ENCODE measurements around the gene LTBP3.
A peak's percentile ranks its signal among the peaks of the same experiment; 100 is the strongest.

Gene LTBP3

DNA sequence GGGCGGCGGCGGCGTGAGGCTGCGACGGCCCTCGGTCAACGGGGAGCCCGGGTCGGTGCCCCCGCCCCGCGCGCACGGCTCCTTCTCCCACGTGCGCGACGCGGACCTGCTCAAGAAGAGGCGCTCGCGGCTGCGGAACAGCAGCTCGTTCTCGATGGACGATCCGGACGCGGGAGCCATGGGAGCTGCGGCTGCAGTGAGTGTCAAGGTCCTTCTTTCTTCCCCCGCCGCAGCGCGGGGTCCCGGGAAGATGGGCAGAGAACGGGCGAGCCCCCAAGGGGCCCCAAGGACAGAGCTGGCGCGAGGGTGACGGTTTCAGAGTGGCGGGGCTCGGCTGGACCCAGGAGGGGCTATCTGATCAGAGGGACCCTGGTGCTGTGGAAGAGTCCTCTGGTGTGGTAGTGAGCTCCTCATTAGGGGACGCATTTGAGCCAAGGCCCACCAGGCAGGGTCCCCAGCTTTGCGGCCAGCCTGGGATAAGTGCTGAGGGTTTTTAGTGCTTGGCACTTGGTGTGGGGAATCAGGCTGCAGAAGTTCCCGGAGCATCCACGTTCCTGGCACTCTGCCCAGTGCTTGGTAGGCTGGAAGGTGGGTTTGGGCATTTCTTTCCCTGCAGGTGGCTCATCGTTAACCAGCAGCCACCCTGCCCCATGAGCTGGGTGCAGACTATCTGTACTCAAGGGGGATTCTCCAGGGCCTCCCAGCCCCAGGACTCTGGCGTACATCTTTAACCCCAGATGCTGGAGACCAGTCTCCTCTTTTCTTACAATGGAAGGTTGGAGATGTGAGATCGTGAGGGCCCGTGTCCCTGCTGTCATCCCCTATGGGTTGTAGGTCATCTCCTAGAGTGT lies 27.5 kb upstream of the LTBP3 start:
- DNase-seq, result peak; percentile 35

DNA sequence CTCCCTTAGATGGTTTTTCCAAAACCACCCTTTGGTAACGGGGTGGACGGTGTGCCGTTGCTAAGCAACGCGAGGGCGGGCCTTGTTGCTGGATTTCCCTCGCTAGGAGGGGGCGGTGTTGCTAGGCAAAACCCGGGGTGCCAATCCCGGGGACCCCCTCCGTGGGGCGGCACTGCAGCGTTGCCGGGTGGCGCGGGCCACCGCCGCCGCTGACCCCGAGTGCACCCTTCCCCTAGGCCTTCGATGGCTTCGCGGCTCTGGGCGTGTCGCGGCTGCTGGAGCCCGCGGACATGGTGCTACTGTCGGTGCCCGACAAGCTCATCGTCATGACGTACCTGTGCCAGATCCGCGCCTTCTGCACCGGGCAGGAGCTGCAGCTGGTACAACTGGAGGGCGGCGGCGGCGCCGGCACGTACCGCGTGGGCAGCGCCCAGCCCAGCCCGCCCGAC lies 26.6 kb upstream of the LTBP3 start:
- DNase-seq, result no peak

DNA sequence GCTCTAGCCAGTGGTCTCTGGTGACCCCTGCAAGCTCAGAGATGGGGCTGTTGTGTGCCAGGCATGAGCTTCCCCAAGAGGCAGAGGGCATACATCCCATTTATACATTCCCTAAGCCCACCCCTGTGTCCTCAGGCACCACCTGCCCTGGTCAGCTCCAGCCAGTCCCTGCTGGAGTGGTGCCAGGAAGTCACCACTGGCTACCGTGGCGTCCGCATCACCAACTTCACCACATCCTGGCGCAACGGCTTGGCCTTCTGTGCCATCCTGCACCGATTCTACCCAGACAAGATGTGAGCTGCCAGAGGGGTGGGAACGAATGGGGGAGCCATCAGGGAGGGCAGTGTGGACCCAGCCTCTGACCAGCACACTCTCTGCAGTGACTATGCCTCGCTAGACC lies 25.9 kb upstream of the LTBP3 start:
- DNase-seq, result no peak

DNA sequence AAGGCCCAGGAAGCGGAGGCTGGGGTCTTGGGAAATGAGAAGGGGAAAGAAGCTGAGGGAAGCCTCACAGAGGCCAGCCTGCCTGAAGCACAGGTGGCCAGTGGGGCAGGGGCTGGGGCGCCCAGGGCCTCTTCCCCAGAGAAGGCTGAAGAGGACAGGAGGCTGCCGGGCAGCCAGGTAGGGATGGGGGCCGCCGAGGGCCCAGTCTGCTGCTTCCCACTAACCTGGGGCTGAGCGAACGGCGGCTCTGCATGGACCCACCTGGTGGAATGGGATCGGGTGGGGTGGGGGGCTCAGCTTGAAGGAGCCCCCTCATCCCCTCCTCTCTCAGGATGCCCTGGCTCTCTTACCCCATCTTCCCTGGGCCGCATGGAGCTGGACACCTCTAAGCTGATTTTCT lies 25.4 kb upstream of the LTBP3 start:
- DNase-seq, result no peak

DNA sequence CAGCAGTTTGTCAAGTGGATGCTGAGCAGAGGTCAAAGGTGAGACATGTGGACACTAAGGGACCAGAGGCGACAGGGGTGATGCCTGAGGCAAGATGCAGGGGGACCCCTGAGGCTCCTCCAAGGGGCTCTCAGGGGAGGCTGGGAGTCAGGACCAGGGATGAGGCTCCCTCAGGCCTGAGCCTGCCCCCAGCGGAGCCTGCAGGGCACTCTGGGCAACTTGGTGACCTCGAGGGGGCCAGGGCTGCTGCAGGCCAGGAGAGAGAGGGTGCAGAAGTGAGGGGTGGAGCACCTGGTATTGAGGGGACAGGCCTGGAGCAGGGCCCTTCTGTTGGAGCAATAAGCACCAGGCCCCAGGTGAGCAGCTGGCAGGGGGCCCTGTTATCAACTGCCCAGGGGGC lies 23.8 kb upstream of the LTBP3 start:
- DNase-seq, result no peak

DNA sequence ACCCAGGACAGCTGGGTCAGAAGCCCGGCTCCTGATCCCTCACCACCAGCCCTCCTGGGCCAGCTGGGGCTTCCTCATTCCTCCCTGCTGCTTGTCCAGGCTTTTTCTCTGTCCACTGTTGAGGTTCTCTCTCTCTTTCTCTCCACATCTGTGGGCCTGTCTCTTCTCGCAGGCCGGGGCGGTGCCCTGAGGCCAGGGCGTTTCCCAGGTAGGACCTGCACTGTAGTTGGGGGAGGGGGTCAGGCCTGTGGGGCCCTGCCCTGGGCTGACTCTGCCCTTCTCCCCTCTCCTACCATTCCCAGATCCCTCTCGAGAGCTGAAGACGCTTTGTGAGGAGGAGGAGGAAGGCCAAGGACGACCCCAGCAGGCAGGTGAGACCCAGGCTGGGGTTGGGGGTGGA lies 22.6 kb upstream of the LTBP3 start:
- no peak for DNase-seq

DNA sequence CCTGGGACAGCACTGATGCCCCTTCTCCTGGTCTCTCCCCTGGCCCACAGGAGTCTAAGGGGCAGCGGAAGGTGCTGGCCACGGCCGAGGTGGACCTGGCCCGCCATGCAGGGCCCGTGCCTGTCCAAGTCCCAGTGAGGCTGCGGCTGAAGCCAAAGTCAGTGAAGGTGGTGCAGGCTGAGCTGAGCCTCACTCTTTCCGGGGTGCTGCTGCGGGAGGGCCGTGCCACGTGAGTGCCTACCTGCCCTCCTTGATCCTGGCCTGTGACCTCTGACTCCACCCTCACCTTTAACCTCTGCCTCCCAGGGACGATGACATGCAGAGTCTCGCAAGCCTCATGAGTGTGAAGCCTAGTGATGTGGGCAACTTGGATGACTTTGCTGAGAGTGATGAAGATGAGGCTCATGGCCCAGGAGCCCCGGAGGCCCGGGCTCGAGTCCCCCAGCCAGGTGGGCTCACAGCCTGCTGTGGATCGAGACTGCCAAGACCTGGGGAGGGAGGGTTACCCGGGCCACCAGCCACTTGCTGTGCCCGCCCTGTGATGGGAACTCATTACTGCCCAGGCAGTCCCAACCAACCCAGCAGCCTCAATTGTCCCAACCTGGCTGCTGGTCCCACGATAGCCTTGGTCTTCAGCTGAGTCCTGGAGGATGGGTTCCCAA lies 22.0 kb upstream of the LTBP3 start:
- no peak for DNase-seq

DNA sequence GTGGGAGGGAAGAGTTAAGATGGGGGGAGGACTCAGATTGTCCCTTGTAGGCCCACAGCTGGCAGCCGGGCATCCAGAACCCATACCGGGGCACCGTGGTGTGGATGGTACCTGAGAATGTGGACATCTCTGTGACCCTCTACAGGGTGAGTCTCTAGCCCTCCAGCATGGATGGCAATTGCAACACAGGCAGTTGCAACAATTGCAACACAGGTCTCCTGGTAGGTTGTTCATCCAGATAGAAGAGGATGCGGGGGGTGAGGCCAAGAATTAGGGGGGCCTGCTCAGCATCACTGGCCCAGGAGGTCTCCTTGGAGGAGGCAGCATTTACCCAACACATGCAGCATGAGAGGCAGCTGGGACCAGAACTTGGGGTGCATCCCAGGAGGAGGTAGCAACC lies 21.1 kb upstream of the LTBP3 start:
- no peak for DNase-seq

DNA sequence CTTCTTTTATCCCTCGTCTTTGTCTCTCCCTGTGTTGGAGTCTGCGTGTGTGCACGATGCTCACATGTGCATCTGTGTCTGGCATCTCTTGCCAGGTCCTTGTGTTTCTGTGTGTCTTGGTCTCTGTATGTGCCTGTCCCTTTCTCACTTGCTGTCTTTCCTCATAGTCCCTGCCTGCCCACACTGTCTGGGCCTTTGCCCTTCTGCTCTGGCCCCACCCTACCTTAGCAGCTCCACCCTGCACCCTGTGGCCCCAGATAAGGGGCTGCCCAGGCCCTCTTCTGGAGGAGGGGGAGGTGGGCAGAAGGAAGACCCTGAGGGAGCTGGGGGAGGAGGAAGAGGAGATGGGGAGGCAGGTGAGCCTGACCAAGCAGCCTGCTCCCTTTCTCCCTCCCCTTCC lies 20.5 kb upstream of the LTBP3 start:
- DNase-seq, result no peak

DNA sequence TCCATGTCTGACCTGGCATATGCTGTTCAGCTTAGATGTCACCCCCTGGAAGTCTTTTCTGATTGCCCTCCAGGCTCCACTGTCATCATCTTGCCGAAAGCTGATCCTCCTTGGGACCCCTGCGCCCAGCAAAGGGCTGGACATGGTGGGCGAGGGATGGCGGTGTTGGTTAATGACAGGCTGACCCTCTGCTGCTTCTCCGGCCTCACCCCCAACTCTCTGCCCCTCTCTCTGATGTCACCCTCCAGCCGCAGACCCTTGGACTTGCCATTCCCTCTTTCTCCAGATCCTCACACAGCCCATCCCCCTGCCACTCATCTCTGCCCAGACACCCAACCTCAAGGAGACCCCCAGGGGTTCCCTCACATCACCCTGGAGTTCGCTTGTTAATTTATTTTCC lies 20.0 kb upstream of the LTBP3 start:
- no peak for DNase-seq

DNA sequence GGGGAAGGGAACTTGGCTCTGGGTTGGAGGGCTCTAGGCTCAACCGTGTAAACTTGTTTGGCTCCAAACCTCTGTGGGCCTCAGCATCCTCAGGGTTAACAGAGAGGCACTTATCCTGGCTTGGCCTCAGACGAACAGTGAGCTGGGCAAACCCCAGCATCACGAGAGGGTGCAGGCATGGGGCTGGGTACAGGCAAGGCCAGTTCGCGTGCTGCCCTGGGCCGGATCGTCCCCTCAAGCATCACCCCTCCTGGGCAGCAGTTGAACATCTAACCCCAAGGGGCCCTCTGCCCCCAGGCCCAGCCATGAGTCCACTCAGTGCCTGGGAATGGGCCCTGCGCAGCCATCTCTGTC lies 19.6 kb upstream of the LTBP3 start:
- no peak for DNase-seq

DNA sequence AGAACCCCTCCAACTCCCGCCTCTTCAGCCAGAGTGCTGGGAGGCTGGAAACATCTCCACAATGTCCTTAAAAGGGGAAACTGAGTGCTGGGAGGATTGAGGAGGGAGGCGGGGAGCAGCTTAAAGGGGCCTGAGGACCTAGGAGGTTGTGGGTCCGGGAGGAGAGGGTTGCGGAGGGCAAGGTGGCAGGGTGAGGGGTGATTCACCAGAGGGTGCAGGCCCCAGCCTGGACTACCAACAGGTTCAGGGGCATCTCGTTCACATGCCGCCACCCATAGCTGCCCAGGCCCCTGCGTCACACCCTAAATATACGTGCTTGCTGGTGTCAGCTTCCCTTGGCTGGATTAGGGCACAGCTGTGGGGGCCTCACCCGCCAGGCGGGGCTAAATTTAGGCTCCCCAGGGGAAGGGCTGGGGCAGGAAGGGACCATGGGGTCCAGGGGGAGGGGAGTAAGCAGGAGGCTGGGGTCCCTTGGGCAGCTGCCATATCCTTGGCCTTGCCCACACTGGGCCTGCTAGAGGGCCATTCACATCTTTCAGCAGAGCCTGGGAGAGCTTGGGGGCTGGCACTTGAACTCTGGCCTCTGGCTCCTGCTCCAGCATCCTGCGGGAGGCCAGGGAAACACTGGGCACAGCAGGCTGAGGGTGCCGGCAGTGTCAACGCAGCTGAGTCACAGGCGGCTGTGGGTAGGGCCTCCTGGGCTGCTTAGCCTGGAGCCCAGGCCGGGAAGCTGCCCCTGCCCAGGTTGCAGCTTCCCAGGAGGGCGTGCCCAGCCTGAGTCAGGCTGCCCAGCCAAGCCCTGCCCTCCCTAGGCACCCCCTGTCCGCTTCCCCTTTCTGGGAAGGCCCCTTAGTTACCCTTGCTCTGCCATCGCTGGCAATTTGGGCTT lies 19.0 kb upstream of the LTBP3 start:
- no peak for DNase-seq

DNA sequence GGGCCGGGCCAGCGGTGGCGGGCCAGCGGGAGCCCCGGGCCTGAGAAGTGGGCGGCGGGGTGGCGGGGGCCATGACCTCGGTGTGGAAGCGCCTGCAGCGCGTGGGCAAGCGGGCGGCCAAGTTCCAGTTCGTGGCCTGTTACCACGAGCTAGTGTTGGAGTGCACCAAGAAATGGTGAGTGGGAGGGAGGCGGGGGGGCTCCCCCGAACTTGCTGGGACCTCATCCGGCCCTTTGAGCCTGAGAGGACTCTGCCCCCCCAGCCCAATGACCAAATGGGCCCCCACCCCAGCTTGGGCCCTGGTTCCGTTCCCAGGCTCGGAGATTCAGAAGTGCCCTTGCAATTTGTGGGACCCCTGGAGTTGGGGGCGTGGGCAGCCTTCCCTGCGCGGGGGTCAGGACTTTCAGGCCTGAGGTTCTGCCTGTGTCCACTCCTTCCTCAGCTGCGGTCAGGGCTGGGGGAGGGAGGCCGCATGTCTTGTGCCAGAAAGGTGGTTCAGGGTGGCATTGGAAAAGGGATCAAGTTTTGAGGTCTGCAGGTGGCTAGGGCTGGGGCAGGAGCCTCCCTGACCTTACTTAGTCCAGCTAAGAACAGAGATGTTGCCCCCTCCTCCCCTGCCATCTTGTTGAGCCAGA lies 18.2 kb upstream of the LTBP3 start:
- no peak for DNase-seq

DNA sequence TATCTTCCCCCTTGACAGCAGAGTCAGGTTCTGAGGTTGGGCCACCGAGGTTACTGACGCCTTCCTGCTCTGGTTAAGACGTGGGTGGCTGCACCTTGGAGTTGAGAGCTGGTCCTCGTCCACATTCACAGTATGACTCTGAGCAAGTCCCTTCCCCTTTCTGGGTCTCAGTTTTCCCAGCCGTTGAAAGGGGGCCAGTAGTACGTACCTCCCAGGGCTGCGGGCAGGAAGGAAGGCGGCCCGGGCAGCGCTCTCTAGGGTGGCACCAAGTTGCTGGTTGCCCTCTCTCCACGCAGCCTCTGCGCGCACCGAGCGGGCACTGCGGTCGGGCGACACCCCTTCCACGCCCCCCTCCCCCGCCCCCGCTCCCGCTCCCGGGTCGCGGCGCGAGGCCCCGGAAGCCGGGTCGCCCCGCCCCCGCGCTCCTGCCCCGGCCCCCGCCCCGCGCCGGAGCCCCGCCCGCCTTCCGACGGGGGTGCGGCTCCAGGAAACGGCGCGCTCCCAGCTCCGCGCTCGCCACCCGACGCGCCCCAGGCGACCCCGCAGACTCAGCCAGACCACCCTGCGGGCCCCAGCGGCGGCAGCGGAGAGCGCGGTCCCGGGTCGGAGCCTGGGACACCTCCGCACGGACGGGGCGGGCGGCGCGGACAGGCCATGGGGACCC lies 17.5 kb upstream of the LTBP3 start, which contains the start of gene EHBP1L1:
EHBP1L1 (plus strand) TSS at position 486 of the 664 bp plus-strand sequence. CDS start 250 bp downstream, outside the sequence.
- no peak for DNase-seq

DNA sequence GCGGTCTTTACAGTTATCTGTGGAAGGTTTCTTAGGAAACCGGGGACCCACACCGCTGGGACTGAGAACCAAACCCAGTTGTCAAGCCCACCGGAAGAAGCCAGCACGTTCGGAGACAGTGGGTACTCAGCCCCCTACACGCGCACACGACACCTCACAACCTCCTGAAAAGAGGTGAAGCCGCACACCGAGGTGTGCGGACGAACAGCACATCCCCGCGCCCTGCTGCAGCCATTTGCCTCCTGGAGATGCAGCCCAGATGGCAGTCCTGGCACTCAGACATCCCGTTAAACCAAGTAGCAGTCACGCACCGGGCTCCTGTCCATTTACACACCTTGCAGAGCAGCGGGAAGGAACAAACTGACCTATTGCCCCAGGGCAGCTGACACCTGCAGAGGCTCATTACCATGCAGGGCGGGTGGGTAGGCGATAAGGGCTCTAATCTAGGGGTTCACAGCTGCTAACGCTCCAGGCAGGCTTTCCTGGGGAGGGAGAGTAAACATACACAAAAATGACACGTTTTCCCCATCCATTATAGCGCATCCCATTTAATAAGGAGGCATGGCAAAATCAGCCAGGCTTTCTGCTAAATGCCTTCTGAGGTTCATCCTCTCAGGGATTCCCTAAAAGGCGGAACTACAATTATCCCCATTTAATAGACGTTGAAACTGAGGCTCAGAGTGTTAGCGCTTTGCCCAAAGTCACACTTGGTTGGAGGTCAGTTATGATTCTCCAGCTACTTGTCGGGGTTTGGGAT lies 16.8 kb upstream of the LTBP3 start:
- no peak for DNase-seq

DNA sequence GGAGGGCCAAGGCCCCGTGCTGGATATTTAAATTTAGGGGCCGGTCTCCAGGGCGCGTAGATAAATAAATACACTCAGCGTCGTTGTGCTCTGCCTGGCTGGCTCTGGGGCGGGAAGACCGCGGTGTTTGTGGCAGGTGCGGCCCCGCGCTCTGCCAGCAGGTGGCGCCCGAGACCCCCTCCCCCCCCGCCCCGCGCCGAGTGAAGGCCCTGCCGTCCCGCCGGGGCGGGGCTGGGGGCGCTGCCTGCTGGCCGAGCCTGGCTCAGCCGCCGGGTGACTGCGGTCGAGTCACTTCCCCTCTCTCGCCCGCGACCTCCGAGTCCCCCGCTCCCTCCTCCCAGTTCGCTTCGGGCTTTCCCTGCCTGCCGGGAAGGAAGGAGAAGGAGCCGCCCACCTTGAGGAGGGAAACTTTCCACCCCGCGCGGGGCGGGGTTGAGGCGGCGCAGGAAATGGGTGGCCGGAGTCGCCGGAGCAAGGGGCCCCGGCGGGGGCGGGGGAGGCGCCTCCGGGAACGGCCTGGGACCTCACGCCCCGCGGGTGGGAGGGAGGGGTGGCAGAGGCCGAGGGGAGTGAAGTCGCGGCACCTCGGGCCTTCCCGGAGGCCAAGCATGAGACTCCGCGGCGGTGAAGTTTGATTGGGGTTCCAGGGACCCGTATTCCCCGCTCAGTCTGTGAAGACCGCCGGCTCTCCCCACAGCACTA lies 16.1 kb upstream of the LTBP3 start:
- DNase-seq, result peak; percentile 62

DNA sequence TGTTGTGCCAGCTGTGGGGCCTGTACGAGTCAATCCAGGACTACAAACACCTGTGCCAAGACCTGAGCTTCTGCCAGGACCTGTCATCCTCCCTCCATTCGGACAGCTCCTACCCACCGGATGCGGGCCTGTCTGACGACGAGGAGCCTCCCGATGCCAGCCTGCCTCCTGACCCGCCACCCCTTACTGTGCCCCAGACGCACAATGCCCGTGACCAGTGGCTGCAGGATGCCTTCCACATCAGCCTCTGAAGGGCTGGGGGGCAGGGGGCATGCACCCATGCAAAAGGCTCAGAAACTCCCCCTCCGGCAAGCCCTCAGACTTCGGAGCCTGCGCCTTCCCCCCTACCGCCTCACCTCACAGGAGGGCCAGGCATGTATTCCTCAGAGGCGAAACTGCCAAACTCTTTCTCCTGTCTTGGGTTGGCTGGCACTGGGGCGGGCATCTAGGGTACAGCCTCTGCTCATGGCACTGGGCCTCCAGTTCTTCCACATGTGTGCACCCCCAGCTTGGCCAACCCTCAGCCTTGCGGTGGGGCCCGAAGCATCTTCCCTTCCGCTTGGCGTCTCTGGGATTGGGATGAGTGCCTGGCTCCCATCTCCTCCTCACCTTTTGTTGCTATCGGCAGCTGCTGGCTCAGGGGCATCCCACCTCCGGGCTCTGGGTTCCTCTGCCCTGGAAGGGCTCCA lies 15.4 kb upstream of the LTBP3 start:
- no peak for DNase-seq

DNA sequence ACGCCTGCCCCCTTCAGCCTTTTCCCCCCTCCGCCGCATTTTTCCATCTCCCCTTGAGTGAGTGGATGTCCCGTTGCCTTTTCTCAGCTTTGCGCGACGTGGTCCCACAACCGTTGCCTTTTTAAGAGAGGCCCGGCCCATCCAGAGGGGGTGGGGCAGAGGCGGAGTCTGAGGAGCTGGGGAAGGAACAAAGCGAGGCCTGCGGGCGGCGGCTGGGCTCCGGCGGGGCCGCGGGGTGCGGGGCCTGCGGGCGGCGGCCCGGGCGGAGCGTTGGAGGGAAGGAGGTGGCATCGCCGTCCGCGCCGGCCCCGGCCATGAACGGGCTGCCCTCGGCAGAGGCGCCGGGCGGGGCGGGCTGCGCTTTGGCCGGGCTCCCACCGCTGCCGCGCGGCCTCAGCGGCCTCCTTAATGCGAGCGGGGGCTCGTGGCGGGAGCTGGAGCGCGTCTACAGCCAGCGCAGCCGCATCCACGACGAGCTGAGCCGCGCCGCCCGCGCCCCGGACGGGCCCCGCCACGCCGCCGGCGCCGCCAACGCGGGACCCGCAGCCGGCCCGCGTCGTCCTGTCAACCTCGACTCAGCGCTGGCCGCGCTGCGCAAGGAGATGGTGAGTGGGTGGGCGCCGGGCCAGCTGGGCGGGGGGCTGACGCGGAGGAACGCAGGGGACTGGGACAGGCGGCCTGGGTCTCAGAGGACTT lies 14.3 kb upstream of the LTBP3 start, which contains the start of gene FAM89B:
FAM89B (plus strand) TSS at position 183 of the 696 bp plus-strand sequence; CDS start at position 315, 132 bp downstream.
- DNase-seq, result peak; percentile 80

DNA sequence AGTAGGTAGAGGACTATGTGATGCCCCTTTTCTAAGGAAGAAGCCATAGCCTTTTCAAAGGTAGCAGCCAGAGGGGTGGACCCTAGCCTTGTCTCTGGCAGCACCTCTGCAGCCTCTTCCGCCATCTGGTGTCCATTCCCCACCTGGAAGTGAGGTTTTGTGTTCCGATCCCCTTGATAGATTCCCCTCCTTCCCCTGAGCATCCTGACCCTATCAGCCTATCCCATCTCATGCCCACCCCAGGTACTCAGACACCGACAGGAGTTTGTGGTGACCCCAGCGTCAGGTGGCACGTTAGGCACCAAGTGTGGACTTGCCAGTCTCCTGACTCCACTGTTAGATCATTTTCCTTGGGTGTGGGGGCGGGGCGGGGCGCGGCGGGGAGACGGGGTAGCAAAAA lies 13.8 kb upstream of the LTBP3 start:
- DNase-seq, result peak; percentile 43

DNA sequence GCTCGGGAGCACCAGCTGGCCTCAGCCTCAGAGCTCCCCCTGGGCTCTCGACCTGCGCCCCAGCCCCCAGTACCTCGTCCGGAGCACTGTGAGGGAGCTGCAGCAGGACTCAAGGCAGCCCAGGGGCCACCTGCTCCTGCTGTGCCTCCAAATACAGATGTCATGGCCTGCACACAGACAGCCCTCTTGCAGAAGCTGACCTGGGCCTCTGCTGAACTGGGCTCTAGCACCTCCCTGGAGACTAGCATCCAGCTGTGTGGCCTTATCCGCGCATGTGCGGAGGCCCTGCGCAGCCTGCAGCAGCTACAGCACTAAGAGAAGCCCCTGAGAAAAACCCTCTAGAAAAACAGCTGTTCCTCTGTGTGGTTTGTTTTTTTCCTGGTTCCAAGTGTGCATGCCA lies 13.3 kb upstream of the LTBP3 start:
- no peak for DNase-seq
